ENCODE measurements around the gene PLEKHM3.

DNA sequence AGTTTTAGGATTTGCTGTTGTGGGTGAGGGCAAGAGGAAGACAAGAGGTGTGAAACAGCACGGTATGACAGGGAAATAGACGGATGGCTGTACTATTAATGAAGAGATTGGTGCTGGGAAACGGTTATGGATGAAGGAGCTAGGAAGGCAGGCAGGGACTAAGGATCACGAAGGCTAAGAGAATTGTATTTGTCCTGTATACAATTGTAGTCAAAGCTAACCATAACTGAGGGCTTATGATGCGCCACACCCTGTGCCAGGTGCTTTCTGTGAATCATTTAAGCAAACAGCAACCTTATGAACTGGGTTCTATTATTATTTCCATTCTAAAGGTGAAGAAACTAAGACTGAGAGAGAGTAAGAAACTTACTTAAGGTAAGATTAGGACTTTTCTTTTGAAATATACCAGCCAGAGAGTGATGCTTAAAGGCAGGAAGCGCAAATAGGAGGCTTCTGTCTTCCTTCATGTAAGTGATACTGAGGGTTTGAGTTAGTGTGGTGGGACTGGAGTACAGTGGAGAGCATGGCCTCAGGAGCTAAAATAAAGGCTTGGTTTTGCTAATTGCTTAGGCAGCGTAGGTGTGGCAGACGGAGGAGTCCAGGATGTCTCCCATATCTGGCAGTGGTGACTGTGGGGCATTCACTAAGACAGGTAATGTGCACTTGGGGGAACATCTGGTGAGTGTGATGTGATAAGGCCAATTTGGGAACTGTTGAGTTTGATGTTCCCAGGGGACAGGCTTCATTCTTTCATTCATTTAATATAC lies 85.8 kb downstream of the PLEKHM3 start:
- TF ChIP-seq RBM22 (optimal IDR thresholded peaks at IDR 0.05; ENCODE audit: low read length) (no peak), GABPA (IDR thresholded peaks at IDR 0.05; ENCODE audit: low read depth, low read length) (no peak), GABPA (CRISPR knock-in tag; IDR thresholded peaks at IDR 0.05; ENCODE audit: low read depth) (no peak), YY1 (IDR thresholded peaks at IDR 0.05; ENCODE audit: insufficient read depth, insufficient replicate concordance, low read depth, low read length) (no peak), BHLHE40 (IDR thresholded peaks at IDR 0.05; ENCODE audit: low read length) (no peak)

Data from HepG2 (cell line).